Activated T-cell treated with anti-CD3 and anti-CD28 coated beads for 1 hour (primary cell): ENCODE results near the gene PHGDH.
"Not testable (repeated sequence)": the region's sequence is repeated elsewhere in the genome, so short reads cannot be mapped to it uniquely, and the experiment has no call there.

ENCODE experiments used
- DNase-seq: peaks from one replicate; pipeline ENCODE4 v3.0.0-alpha.2; 2020; ENCODE audit warnings: low read depth

PHGDH gene

DNA sequence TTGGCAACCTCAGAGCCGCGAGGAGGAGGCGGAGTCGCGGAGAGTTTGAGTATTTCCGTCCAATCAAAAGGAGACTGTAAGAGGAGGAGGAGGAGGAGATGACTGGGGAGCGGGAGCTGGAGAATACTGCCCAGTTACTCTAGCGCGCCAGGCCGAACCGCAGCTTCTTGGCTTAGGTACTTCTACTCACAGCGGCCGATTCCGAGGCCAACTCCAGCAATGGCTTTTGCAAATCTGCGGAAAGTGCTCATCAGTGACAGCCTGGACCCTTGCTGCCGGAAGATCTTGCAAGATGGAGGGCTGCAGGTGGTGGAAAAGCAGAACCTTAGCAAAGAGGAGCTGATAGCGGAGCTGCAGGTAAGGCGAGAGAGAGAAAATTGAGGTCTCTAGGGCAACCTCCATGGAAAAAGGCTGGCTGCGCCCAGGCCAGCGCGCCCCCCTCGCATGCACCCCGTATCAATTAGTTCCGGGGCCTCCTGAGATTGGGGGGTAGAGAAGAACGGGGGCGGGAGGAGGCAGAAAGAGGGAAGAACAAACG is at the start of gene PHGDH:
Gene PHGDH, plus strand, starts transcription at position 131 of the 538 bp plus-strand sequence. Its CDS starts 89 bp downstream, at position 220.
- DNase-seq: peak; percentile 3

- DNase-seq: no peak
Observed at GRCh38 chr1:119662034-119662437, 49.7 kb upstream of the PHGDH start.

DNA sequence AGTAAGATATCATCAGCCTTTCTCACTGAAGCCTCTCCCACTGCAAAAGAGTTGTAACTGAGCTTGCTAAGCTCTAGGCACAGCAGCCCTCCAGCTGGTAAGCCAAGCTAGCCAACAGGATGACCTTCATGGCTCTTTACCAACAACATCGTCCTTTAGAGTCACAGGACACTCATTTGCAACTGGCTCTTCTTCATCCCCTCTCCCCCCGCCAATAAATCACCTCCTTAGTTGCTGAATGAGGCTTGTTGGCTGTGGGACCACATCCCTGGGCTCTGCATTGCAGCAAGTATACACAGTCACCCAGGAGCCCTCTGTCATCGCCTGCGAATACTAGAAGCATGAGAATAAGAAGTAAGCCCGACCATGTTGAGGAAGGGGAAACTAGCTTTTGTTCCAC is 47.7 kb upstream of the PHGDH start:
- no peak for DNase-seq

DNA sequence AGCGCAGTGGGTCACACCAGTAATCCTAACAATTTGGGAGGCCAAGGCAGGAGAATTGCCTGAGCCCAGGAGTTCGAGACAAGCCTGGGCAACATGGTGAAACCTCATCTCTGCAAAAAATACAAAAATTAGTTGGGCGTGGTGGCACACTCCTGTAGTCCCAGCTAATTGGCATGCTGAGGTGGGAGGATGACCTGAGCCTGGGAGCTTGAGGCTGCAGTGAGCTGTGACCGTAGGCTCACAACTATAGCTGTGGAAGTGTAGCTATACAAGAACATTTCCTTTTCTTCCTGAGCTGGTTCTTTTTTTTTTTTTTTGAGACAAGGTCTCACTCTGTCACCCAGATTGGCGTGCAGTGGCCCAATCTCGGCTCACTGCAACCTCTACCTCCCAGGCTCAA is 44.6 kb upstream of the PHGDH start:
- DNase-seq: no peak

GRCh38 chr1:119670898-119671297 is 40.8 kb upstream of the PHGDH start:
- DNase-seq: no peak

- no peak for DNase-seq
Observed at GRCh38 chr1:119673171-119673940, 38.4 kb upstream of the PHGDH start.

- DNase-seq: no peak
Observed at GRCh38 chr1:119674111-119674526, 37.6 kb upstream of the PHGDH start.

GRCh38 chr1:119674835-119675289 is 36.9 kb upstream of the PHGDH start:
- no peak for DNase-seq

DNA sequence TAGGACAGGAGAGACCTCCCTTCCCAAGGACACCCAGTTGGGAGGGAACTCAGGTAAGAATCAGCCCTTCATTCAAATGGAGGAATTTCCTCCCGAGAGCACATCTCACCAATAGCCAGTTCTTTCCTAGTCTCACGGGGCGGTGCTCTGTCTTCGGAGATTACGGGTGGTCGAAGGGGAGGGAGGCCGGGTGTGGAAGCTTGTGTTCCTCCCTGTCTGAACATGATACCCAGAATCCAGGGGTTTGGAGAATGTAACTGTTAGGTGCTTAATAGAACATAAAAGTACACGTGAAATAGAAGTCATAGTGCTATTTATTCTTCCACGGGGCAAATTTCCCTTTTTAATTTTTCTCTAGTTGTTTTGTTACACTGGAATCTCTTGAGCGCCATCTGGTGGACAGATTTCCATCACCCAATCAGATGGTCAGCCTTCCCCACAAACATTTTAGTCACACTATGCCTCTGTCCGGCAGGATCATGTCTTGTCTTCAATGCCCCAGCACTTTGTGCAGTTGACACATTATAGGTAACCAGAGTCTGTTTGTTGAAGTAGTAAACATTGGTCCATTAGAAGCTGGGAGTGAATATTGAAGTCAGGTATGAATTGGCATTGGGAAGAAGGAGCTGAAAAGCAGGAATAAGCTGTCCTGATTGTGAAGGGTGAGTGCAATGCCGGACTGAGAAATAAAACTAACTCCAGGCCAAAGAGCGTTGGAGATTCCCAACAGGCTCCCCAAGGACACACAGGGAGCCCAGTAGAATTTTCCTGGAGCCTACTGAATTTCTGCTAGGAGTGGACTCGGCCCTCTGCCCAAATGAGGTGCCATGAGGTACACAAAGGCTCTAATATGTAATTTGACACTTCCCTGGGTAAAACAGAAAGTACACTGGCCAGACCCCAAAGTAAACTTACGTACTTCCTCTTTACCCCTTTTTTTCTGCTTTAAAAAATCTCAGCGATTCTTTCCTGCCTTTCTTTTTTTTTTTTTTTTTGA is 36.1 kb upstream of the PHGDH start:
- DNase-seq: peak; percentile 46

DNA sequence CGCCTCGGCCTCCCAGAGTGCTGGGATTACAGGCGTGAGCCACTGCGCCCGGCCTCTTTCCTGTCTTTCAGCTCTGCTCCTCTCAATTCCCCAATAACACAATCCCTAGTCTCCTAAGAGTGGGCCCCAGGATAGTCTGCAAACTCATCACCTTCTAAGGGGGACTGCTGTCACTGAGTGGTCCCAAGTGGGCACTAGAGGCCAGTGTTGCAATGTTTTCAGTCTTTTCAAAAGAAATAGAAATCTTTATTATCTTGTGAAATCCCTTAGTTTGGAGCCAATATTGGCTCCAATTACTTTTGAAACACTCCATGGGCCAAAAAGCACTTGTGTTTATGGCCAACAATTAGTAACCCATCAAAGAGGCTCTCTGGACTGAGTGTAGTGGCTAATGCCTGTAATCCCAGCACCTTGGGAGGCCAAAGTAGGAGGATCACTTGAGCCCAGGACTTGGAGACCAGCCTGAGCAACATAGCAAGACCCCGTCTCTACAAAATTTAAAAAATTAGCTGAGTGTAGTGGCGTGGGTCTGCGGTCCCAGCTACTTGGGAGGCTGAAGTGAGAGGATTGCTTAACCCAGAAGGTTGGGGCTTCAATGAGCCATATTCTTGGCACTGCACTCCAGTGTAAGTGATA is 35.0 kb upstream of the PHGDH start:
- DNase-seq: no peak

GRCh38 chr1:119679223-119679622 is 32.5 kb upstream of the PHGDH start:
- no peak for DNase-seq

DNA sequence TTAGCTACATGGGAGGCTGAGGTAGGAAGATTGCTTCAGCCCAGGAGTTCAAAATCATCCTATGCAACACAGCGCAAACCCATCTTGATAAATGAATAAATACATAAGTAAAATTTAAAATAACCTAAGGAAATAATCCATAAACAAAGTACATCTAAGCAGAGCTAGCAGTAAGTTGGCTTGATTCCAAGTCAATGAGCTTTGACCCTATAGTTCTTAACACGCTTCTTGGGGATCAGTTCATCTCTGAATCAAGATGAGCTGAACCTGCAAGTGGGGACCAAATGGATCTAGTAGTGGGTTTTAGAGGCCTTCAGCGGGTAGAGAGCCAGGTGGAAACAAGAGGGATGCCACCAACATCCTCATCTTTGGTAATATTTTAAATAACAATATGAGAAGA is 31.5 kb upstream of the PHGDH start:
- DNase-seq: no peak

DNA sequence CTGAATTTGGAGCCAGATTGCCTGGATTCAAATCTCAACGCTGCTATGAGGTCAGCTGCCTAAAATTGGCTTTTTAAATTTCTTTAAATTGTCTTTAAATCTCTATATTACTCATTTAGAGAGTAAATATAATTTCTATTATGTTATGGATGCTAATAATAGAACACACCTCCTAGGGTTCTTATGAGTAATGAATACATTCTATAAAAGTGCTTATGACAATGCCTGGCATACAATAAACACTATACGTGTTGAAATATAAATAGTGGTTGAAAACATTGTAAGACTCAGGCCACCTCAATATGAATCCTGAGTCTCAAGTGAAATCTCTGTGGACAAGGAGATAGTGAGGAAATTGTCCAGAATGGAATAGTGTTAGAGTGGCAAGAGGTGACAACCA is 31.0 kb upstream of the PHGDH start:
- no peak for DNase-seq

DNA sequence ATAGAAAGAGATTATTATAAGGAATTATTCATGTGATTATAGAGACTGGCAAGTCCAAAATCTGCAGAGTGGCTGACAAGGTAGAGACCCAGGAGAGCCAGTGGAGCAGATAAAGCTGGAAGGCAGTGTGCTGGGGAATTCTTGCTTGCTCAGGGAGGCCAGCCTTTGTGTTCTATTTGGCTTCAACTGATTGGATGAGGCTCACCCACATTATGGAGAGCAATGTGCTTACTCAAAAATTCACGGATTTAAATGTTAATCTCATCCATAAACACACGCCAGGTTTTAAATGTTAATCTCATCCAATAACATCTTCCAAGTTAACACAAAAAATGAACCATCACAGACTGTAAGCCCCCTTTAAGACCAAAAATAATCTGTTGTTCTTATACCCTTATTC is 30.2 kb upstream of the PHGDH start:
- DNase-seq: no peak

- DNase-seq: no peak
Observed at GRCh38 chr1:119682141-119682540, 29.6 kb upstream of the PHGDH start.

GRCh38 chr1:119683893-119684292 is 27.8 kb upstream of the PHGDH start:
- DNase-seq: no peak

GRCh38 chr1:119686661-119687060 is 25.1 kb upstream of the PHGDH start:
- no peak for DNase-seq

DNA sequence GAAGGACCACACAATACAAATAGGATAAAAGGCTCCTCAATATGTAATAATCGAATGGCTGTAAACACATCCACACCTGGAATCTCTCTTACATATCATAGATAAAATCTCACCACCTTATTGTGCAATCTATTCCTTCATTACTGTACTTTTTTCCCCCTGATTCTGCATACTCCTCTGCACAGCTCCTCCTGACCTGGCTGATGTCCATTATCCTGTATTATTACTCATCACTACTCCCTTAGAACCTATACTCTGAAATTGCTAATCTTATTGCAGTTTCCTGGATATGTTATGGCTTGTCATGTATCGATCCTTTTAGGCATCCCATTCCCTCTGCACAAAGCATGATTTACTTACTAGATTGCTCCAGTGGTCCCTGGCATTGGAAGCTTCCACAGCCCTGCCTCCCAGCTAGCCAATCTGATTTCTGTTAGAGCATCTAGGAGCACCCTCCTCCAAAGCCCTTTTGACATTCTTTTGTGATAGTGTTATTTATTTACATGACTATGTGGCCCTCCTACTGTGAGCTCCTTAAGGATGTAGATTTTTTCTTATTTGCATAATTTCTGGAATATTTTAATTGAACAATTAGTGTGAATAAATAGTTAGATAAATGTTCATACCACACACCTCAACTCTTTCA is 24.2 kb upstream of the PHGDH start:
- no peak for DNase-seq

DNA sequence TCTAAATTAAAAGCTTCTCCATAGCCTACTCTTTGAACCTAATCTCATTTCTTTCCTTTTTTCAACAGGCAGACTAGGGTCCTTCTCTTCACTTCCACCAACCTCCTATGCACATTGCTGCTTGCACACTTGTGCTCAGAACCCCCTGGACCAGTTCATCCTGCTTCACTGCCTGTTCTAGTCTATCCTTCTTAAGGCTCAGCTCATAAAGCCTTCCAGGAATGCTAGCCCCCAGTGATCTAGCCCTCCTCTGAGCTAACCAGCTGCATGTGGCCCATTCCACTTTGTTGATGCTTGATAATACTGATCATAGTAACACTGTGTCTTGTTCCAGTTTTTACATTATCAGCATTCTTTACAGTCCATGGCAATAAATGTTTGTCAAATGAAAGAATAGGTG is 22.9 kb upstream of the PHGDH start:
- DNase-seq: no peak

- no peak for DNase-seq
Observed at GRCh38 chr1:119689511-119689910, 22.2 kb upstream of the PHGDH start.

GRCh38 chr1:119696863-119697262 is 14.9 kb upstream of the PHGDH start:
- not testable (repeated sequence) for DNase-seq

GRCh38 chr1:119697598-119697997 is 14.1 kb upstream of the PHGDH start:
- no peak for DNase-seq
